Stimulated activated naive CD8-positive, alpha-beta T cell treated with anti-CD3 and anti-CD28 coated beads, Interleukin-15, Interleukin-2, amounts not matched to agents 100 ng/mL and 50 ng/mL, for 24 hours (primary cell): ENCODE measurements around the gene SMIM29.

Experiments
- H3K27ac Mint-ChIP-seq: one replicate; pipeline ENCODE4 v1.8.0; 2021; ENCODE audit warnings: mild to moderate bottlenecking, mixed read lengths
- H3K27me3 Mint-ChIP-seq: one replicate; pipeline ENCODE4 v1.8.0; 2021; ENCODE audit warnings: mixed read lengths
- H3K36me3 Mint-ChIP-seq: one replicate; pipeline ENCODE4 v1.8.0; 2021; ENCODE audit warnings: low read depth, mixed read lengths
- H3K4me1 Mint-ChIP-seq: one replicate; pipeline ENCODE4 v1.8.0; 2021; ENCODE audit warnings: low read depth, mixed read lengths
- H3K4me3 Mint-ChIP-seq: one replicate; pipeline ENCODE4 v1.8.0; 2021; ENCODE audit warnings: mild to moderate bottlenecking, mixed read lengths
- H3K9me3 Mint-ChIP-seq: one replicate; pipeline ENCODE4 v1.8.0; 2021; ENCODE audit warnings: mixed read lengths

The SMIM29 gene

DNA sequence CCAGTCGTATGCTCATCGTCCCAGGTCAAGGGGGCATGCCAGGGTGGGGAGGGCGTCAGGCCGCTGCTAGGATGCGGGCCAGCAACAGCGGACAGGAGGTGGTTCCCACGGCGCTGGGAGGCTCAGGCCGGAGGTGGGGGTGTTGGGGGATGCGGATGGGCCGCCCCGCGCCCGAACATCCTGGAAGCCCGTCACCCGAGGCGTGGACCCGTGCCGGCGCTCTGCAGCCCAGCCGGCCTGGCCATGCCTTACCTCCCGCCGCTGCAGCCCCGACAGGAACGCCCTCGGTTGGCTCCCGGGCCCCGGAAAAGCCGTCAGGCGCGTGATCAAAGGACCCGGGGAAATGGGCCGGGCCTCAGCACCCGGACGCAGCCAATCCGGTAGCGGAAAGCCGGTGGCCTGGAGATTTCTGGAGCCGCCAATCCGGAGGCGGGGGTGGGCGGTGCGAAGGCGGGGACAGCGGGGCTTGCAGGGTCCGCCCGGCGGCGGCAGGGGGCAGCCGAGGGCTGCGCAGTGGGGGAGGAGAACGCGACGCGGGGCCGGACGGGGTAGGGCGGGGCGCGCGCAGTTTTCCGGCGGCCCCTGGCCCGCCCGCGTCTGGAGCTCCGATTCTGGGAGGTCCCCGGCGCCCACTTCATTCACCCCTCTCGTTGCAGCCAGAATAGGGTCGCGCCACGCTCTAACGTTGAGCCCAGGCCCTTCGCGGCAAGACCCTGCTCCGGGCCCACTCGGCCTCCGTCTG lies at the start of gene SMIM29:
TSS of gene SMIM29 (minus strand) at position 280 of the 742 bp plus-strand sequence. CDS start 1,215 bp downstream, outside the sequence.
- peak within 1 kb of the TSS; percentile 90 for H3K27ac Mint-ChIP-seq
- peaks cover 55% of the 10 kb centered on the region for H3K4me1 Mint-ChIP-seq
- H3K27me3 Mint-ChIP-seq, result no peaks in the 10 kb centered on the region
- H3K9me3 Mint-ChIP-seq, result no peaks in the 10 kb centered on the region
- H3K4me3 Mint-ChIP-seq, result peak within 1 kb of the TSS; percentile 93
- peaks cover 14% of the 10 kb centered on the region for H3K36me3 Mint-ChIP-seq

DNA sequence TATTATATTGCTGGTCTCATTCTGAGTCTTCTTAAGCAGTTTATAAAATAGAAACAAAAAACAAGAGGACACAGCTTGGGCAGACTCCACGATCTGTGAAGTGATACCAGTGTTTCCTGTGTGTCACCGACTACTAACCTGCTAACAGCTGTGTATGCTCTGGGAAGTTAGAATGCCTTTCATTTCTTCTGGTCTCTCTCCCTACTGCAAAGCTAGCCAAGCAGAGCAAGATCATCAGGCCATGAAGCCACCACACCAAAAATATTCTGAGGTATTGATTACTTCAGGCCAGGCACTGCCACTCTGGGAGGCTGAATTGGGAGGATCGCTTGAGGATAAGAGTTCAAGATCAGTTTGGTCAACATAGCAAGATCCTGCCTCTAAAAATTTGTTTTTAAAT lies 46.9 kb upstream of the SMIM29 start:
- Mint-ChIP-seq H3K4me1 (peaks cover 30% of the 10 kb centered on the region), H3K4me3 (peak overlapping the region; percentile 30), H3K36me3 (peaks cover 32% of the 10 kb centered on the region), H3K27ac (peak overlapping the region; percentile 77), H3K27me3 (no peaks in the 10 kb centered on the region), H3K9me3 (no peaks in the 10 kb centered on the region)

DNA sequence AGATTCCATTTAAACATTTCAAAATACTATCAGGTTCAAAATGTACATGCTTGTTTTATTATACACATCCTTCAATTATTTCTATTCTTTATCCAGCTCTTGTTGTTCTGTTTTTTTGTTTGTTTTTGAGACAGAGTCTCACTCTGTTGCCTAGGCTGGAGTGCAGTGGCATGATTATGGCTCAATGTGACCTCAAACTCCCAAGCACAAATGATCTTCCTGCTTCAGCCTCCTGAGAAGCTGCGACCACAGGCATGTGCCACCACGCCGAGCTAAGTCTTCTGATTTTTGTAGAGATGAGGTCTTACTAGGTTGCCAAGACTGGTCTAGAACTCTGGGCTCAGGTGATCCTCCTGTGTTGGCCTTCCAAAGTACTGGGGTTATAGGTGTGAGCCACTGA lies 44.1 kb upstream of the SMIM29 start:
- Mint-ChIP-seq H3K9me3 (no peaks in the 10 kb centered on the region), H3K4me3 (no peak overlapping the region), H3K4me1 (peaks cover 31% of the 10 kb centered on the region), H3K27me3 (no peaks in the 10 kb centered on the region), H3K27ac (no peak overlapping the region), H3K36me3 (peaks cover 48% of the 10 kb centered on the region)

DNA sequence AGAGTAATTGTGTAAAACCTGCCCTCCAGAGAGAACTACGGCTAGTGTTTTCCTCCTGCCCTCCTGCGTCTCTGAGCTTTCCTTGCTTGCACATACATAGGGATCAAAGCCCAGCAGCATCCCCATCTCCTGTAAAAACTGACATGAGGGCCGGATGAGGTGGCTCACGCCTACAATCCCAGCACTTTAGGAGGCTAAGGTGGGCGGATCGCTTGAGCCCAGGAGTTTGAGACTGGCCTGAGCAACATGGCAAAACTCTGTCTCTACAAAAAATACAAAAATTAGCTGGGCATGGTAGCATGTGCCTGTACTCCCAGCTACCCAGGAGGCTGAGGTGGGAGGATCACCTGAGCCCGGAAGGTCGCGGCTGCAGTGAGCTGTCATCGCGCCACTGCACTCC lies 40.3 kb upstream of the SMIM29 start:
- H3K4me1 Mint-ChIP-seq, result peaks cover 24% of the 10 kb centered on the region
- no peak overlapping the region for H3K27ac Mint-ChIP-seq
- H3K36me3 Mint-ChIP-seq, result peaks cover 61% of the 10 kb centered on the region
- H3K27me3 Mint-ChIP-seq, result no peaks in the 10 kb centered on the region
- H3K9me3 Mint-ChIP-seq, result no peaks in the 10 kb centered on the region
- no peak overlapping the region for H3K4me3 Mint-ChIP-seq

DNA sequence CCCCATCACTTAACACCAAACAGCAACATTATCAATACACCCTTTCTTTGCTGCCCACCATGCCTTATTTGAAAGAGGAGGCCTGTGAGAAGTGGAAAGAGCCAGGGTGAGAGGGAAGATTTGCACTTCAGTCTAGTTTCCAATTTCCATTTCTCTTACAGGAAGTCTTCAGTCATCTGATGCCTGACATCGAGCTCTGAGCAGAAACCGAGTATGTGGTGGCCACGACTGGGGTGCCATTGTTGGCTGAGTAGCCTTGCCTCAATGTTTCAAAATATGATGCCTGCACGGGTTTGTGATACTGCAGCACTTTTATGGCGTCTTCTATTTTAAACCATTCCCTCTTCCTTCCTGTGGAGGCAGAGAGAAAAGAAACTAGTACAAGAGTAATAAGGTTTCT lies 39.8 kb upstream of the SMIM29 start:
- peak overlapping the region; percentile 11 for H3K27ac Mint-ChIP-seq
- no peaks in the 10 kb centered on the region for H3K27me3 Mint-ChIP-seq
- peaks cover 24% of the 10 kb centered on the region for H3K4me1 Mint-ChIP-seq
- H3K36me3 Mint-ChIP-seq, result peaks cover 61% of the 10 kb centered on the region
- no peaks in the 10 kb centered on the region for H3K9me3 Mint-ChIP-seq
- H3K4me3 Mint-ChIP-seq, result no peak overlapping the region

DNA sequence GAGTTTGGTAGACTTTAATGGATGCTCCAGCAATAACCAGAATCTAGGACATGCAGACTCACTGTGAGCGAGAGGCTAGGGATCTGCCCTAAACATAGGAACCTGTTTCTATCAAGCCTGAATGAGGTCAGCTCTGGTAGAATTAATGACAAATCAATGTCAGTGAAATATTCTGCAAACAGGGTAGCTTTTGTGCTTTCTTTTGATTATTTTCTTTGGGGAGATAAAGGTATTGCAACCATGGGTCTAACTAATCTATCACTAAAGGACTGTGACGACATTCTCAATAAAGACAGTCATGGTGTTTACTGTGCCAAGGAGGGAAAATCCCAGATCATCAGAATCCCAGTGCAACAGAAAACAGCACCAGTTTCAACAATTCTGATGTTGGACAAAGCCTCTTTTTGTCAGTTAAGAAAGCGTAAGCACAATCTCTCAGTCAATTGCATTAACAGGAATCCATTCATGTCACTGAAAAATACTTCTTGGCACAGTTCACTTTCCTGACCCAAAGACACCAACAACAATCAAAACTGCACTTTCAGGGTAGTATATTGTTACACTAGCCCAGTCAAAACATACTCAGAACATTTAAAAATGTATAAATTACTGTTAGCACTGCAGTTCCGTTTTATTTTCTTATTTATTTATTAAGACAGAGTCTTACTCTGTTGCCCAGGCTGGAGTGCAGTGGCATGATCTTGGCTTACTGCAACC lies 36.8 kb upstream of the SMIM29 start:
- Mint-ChIP-seq H3K4me1 (peaks cover 24% of the 10 kb centered on the region), H3K36me3 (peaks cover 65% of the 10 kb centered on the region), H3K27me3 (no peaks in the 10 kb centered on the region), H3K27ac (no peak overlapping the region), H3K9me3 (no peaks in the 10 kb centered on the region), H3K4me3 (no peak overlapping the region)

DNA sequence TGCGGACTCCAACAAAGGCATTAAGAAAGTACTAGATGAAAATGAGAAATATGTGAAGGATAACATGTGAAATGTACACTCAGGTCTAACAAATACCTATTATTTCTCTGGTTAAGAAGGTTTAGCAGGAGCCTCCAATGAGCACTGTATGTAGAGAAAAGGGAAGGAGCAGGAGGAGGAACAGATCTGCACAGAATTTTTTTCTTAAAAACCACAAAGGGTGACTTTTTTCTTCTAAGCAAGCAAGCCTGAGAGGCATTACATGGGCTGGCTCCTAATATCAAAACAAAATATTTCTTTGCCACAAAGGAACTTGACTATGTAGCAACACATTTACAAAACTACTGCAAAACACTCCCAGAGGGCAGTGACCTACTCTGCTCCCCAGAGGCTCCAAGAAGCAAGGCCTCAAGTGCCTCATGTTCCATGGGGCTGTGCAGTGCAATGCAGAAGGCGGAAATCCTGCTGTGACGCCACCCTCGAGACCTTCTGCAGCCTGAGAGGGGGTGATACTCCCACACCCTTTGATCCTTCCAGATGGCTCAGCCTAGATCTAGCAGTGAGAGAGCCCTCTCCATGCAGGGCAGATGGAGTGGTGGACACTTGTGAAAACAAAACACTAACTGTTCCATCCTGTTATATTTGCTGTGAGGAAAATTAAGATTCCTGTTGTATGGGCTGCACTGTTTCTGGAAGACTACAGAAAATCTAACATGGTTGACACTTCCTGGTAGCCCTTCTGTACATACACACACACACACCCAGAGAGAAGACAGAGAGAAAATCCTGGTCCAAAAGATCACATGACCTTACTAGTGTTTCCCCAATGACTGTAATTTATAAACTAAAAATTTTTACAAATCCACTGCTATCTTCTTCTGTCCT lies 36.0 kb upstream of the SMIM29 start:
- peaks cover 23% of the 10 kb centered on the region for H3K4me1 Mint-ChIP-seq
- no peaks in the 10 kb centered on the region for H3K27me3 Mint-ChIP-seq
- H3K27ac Mint-ChIP-seq, result no peak overlapping the region
- H3K36me3 Mint-ChIP-seq, result peaks cover 70% of the 10 kb centered on the region
- no peak overlapping the region for H3K4me3 Mint-ChIP-seq
- no peaks in the 10 kb centered on the region for H3K9me3 Mint-ChIP-seq

DNA sequence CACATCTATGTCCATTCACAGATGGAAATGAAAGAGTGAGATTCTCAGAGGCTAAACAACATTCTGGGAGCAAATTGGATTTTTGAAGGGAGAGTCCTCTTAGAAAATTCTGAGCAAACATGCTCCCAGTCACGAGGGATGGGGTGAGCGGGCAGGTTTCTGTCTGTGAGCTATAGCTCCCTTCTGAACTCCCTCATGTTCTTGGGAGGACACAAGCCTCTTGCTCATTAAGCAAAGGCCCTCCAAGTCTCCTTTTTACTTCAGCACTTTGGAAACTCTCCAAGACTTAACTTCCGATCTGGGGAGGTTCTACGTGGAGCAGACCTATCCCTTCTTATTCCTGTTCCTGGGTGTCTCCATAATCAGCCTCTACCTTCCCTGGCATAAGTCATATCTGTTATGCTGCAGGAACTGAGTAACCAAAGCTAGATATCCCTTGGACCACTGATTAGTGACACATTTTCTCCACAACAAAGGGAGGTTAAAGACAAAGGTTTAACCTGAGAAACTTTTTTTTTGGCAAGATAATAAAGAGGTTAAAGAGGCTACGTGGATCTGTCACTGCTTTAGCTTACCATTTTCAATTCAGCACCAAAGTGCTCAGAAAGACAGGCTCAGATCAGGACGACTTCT lies 33.0 kb upstream of the SMIM29 start:
- Mint-ChIP-seq H3K4me1 (peaks cover 13% of the 10 kb centered on the region), H3K4me3 (no peak overlapping the region)

DNA sequence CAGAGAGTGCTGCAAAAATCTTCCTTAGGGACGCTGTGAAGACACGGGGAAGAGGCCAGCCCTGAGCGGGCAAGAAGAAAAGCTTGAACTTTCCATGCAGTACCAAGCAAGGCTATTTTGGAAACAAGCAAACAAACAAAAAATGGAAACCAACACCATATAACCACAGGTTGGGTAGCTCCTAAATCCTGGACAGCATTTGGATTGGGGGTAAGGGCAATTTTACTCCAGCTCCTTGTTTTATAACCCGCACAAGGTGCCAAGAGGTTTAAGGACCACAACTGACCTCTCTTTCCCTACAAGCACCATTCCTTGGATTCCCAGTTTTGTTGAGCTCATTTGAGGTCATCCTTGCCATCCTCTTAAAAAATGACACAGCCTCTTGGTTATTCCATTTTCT lies 31.4 kb upstream of the SMIM29 start:
- peaks cover 13% of the 10 kb centered on the region for H3K4me1 Mint-ChIP-seq
- H3K36me3 Mint-ChIP-seq, result peaks cover 52% of the 10 kb centered on the region
- no peak overlapping the region for H3K27ac Mint-ChIP-seq
- H3K27me3 Mint-ChIP-seq, result no peaks in the 10 kb centered on the region
- H3K4me3 Mint-ChIP-seq, result no peak overlapping the region
- H3K9me3 Mint-ChIP-seq, result no peaks in the 10 kb centered on the region

More for the DNA sequence above, 33.0 kb upstream of the SMIM29 start:
- H3K27ac Mint-ChIP-seq, result no peak overlapping the region
- no peaks in the 10 kb centered on the region for H3K9me3 Mint-ChIP-seq
- H3K27me3 Mint-ChIP-seq, result no peaks in the 10 kb centered on the region
- peaks cover 62% of the 10 kb centered on the region for H3K36me3 Mint-ChIP-seq

DNA sequence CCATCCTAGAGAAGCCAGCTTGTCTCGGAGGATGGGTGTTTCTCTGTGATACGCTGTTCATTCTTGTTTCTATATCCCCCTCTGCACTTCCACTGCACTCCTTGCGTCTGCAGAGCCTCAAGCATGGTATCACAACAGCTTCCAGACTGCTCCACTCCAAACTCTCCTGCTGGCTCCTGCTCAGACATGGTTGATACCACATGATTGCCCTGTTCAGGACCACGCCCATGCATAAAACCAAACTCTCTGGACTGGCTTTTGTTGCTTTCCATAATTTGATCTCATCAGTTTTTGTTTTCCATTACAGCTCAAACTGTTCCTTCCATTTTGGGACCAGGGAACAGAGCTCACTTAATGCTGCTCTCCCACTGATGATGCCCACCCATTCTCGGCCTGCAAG lies 30.0 kb upstream of the SMIM29 start:
- H3K4me3 Mint-ChIP-seq, result no peak overlapping the region
- H3K27ac Mint-ChIP-seq, result no peak overlapping the region
- peaks cover 42% of the 10 kb centered on the region for H3K36me3 Mint-ChIP-seq
- no peaks in the 10 kb centered on the region for H3K27me3 Mint-ChIP-seq
- no peaks in the 10 kb centered on the region for H3K9me3 Mint-ChIP-seq
- peaks cover 10% of the 10 kb centered on the region for H3K4me1 Mint-ChIP-seq

DNA sequence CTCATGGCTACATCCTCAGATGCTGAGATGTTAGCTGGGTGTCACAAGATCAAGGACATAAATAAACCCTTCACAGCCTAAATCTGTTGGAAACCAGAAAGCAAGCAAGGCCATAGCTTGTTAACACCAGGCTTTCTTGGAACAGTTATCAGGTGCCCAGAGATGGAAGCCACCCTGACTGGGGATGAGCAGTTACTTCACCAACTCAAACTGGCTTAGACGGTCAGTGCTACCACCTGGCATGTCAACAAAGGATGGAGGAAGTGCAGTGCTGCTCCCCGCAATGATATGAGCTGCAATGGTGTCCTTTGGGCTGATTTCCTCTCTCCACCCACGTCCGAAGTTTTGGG lies 28.9 kb upstream of the SMIM29 start:
- Mint-ChIP-seq H3K4me1 (peaks cover 14% of the 10 kb centered on the region), H3K27ac (no peak overlapping the region), H3K4me3 (no peak overlapping the region), H3K9me3 (no peaks in the 10 kb centered on the region), H3K27me3 (no peaks in the 10 kb centered on the region), H3K36me3 (peaks cover 37% of the 10 kb centered on the region)

DNA sequence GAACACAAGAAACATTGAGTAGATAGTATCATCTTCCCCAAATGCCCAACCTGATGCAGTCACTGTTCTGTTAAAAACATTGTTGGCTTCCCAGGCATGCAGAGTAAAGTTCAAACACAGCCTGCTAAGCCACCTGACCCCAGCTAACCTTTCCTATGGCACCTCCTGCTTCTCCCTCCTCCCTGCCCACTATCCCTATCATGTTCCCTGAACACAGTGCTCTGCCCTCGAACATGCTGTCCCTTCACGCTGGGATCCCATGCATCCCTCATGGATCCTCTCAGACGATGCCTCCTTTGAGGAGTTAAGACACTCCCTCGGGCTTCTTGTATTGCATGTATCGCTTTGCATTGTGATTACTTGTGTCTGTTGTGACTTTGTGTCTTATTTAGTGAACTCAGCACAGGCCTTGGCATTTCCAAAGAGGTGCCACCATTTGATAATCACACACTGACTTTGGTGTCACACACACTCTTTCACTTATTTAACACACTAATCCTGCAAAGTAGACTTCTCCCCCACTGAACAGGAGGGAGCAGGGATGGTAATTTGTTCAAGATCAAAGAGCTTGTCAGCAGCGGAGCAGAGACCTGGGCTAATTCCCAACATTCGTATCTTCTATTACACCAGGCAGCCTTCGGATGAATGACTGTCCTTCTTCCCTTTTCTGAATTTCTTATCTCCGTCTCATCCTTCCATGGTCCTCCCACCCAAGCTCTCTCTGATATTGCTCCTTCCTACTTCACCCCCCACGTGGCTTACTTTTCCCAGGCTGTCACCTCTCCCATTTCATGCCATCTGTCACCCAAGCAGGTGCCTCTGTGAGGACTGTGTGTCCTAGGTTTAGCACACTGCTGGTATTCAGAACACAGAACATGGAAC lies 28.3 kb upstream of the SMIM29 start:
- Mint-ChIP-seq H3K4me1 (peaks cover 18% of the 10 kb centered on the region), H3K27me3 (no peaks in the 10 kb centered on the region), H3K9me3 (no peaks in the 10 kb centered on the region), H3K27ac (no peak overlapping the region), H3K4me3 (no peak overlapping the region), H3K36me3 (peaks cover 31% of the 10 kb centered on the region)

DNA sequence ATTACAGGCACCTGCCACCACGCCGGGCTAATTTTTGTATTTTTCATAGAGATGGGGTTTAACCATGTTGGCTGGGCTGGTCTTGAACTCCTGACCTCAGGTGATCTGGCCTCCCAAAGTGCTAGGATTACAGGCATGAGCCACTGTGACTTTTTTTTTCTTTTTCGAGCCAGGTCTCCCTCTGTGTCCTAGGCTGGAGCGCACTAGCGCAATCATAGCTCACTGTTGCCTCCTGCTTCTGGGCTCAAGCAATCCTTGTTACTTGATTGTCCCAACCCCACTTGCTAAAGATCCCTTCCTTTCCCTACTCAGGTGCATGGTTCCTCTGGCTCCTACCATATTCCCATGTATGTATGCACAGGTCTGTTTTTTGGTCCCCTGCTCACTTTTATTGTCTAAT lies 27.4 kb upstream of the SMIM29 start:
- Mint-ChIP-seq H3K4me3 (no peak overlapping the region), H3K9me3 (no peaks in the 10 kb centered on the region), H3K36me3 (peaks cover 23% of the 10 kb centered on the region), H3K4me1 (peaks cover 18% of the 10 kb centered on the region), H3K27ac (no peak overlapping the region), H3K27me3 (no peaks in the 10 kb centered on the region)
